Measurements from ENCODE around the gene BID.
"Not testable (repeated sequence)": the region's sequence is repeated elsewhere in the genome, so short reads cannot be mapped to it uniquely, and the experiment has no call there.

BID gene

DNA sequence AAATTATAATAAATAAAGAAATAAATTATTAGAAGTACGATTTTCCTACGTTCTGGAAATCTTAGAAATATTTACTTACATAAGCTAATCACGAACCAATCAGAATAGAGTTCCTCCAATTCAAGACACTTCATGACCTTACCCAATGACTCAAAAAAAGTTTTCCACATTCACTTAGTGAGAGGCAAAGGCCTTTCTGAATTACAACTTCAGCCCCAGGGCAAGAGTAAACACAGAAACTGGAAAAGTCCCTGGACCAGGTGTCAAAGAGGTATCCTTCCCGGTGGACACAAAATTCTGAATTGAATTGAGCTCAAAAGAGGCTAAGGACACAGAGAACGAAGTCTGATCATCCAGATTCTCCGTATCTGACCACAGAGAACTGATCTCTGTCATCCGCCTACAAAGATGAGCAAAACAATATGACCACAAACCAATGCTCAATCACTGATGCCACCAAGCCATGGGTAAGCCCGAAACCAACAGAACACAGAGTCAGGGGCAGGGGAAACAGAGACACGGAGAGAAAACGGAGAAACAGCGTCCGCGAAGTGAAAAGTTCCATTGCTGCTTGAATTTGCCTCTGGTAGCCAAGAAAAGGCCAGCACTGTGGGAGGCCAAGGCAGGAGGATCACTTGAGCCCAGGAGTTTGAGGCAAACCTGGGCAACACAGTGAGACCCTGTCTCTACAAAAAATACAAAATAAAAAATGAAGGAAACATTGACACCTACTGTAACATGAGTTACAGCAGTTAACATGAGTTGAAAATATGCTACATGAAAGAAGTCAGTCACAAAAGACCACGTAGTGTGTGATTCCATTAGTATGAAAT is 6.8 kb downstream of the BID start:
- Histone ChIP-seq H3K27ac (replicated peaks) (peak overlapping the region; percentile 56; the same call in 1 of the 2 replicates), H3K27me3 (ENCODE audit: insufficient read depth, poor library complexity, severe bottlenecking) (no peaks in the 10 kb centered on the region), H3K4me3 (replicated peaks; ENCODE audit: insufficient read depth, low read length) (no peak overlapping the region)
- no peak for DNase-seq (ENCODE audit: low read depth in 1 of 2, low spot score in 1 of 2)
- TF ChIP-seq, protein P1, sequence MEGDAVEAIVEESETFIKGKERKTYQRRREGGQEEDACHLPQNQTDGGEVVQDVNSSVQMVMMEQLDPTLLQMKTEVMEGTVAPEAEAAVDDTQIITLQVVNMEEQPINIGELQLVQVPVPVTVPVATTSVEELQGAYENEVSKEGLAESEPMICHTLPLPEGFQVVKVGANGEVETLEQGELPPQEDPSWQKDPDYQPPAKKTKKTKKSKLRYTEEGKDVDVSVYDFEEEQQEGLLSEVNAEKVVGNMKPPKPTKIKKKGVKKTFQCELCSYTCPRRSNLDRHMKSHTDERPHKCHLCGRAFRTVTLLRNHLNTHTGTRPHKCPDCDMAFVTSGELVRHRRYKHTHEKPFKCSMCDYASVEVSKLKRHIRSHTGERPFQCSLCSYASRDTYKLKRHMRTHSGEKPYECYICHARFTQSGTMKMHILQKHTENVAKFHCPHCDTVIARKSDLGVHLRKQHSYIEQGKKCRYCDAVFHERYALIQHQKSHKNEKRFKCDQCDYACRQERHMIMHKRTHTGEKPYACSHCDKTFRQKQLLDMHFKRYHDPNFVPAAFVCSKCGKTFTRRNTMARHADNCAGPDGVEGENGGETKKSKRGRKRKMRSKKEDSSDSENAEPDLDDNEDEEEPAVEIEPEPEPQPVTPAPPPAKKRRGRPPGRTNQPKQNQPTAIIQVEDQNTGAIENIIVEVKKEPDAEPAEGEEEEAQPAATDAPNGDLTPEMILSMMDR (IDR thresholded peaks at IDR 0.05; ENCODE audit: insufficient read depth, low read length): no peak
- TF ChIP-seq POLR2AphosphoS5 (IDR thresholded peaks at IDR 0.05; ENCODE audit: low read depth) (no peak), GABPA (IDR thresholded peaks at IDR 0.05; ENCODE audit: low read depth) (no peak), SPI1 (IDR thresholded peaks at IDR 0.05; ENCODE audit: borderline replicate concordance, low read depth) (no peak)
- TF ChIP-seq, protein P2, sequence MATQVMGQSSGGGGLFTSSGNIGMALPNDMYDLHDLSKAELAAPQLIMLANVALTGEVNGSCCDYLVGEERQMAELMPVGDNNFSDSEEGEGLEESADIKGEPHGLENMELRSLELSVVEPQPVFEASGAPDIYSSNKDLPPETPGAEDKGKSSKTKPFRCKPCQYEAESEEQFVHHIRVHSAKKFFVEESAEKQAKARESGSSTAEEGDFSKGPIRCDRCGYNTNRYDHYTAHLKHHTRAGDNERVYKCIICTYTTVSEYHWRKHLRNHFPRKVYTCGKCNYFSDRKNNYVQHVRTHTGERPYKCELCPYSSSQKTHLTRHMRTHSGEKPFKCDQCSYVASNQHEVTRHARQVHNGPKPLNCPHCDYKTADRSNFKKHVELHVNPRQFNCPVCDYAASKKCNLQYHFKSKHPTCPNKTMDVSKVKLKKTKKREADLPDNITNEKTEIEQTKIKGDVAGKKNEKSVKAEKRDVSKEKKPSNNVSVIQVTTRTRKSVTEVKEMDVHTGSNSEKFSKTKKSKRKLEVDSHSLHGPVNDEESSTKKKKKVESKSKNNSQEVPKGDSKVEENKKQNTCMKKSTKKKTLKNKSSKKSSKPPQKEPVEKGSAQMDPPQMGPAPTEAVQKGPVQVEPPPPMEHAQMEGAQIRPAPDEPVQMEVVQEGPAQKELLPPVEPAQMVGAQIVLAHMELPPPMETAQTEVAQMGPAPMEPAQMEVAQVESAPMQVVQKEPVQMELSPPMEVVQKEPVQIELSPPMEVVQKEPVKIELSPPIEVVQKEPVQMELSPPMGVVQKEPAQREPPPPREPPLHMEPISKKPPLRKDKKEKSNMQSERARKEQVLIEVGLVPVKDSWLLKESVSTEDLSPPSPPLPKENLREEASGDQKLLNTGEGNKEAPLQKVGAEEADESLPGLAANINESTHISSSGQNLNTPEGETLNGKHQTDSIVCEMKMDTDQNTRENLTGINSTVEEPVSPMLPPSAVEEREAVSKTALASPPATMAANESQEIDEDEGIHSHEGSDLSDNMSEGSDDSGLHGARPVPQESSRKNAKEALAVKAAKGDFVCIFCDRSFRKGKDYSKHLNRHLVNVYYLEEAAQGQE (IDR thresholded peaks at IDR 0.05; ENCODE audit: insufficient replicate concordance, low read depth): no peak

DNA sequence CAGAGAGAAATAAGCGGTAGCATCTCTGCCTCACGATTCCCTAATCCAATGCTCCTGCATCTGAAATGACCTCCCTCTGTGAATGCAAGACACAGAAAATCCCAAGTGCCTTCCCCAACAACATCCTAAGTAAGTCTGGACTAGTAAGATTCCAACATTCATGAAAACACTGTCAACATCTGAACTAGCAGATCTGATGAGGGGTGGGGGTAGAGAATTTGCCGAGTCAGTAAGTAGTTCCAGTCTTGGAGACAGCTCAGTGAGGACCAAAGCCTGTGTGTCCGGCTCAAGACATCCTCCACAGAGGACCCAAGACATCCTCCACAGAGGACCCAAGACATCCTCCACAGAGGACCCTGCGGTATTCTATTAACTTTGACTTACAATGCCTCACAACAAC is 9.4 kb downstream of the BID start:
- DNase-seq (ENCODE audit: low read depth in 1 of 2, low spot score in 1 of 2); H3K27me3 ChIP-seq (ENCODE audit: insufficient read depth, poor library complexity, severe bottlenecking); H3K4me3 ChIP-seq (replicated peaks; ENCODE audit: insufficient read depth, low read length); H3K27ac ChIP-seq (replicated peaks): not testable (repeated sequence)

DNA sequence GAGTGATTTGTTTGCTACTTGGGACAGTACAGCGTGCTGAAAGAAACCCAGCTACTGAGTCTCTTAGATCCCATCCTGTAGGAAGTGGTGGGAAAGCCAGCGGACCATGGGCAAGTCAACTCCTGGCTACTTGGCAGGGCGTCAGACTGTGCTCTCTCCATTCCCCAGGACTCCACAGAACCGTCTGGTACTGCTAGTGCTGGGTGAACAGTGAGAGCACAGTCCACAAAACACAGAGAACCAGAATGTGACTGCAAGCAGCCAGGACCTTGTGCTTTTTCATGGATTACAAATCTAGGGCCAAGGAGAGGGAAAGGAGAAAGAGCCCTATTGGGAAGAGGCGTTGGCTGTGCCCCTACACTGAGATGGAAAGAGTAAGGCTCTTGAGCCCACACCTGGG is 10.2 kb downstream of the BID start:
- Histone ChIP-seq H3K27ac (replicated peaks) (peak overlapping the region; percentile 66), H3K4me3 (replicated peaks; ENCODE audit: insufficient read depth, low read length) (no peak overlapping the region), H3K27me3 (ENCODE audit: insufficient read depth, poor library complexity, severe bottlenecking) (no peaks in the 10 kb centered on the region)
- DNase-seq (ENCODE audit: low read depth in 1 of 2, low spot score in 1 of 2): no peak
- TF ChIP-seq SPI1 (IDR thresholded peaks at IDR 0.05; ENCODE audit: borderline replicate concordance, low read depth) (no peak), GABPA (IDR thresholded peaks at IDR 0.05; ENCODE audit: low read depth) (no peak), POLR2AphosphoS5 (IDR thresholded peaks at IDR 0.05; ENCODE audit: low read depth) (no peak)
- TF ChIP-seq, protein P1 (IDR thresholded peaks at IDR 0.05; ENCODE audit: insufficient read depth, low read length): no peak
- TF ChIP-seq, protein P2 (IDR thresholded peaks at IDR 0.05; ENCODE audit: insufficient replicate concordance, low read depth): no peak

DNA sequence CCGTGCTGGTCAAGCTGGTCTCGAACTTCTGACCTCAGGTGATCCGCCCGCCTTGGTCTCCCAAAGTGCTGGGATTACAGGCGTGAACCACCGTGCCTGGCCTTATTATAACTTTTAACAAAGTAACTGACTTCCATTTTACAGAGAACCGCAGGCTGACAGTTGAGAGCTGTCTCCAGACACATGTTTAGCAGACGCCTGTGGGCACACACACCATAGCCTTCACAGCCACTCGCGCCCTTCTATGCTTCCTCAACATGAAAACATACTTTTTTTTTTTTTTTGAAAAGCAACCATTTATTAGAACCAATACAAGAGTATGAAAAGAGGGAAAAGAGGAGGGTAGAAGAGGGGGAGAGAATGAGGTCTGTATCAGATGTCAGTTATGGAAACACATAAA is 10.8 kb downstream of the BID start:
- DNase-seq (ENCODE audit: low read depth in 1 of 2, low spot score in 1 of 2): peak in 1 of 2 experiments; percentile 76
- H3K27ac ChIP-seq (replicated peaks): peak overlapping the region; percentile 66
- not testable (repeated sequence) for H3K27me3 ChIP-seq (ENCODE audit: insufficient read depth, poor library complexity, severe bottlenecking); H3K4me3 ChIP-seq (replicated peaks; ENCODE audit: insufficient read depth, low read length)

DNA sequence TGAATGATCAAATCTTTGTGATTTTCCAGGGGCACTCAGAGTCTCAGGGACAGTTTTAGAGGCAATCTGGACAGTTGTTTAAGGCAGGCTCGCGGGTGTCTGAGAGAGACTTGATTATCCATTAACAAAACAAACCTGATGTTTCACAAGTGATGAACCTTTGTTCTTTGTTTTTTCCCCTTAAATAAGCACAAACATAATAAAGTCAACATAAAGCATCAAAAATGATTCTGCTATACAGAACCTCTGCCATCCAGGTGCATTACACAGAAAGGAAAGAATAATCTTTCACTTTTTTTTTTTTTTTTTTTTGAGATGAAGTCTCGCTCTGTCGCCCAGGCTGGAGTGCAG is 13.2 kb downstream of the BID start:
- Histone ChIP-seq H3K27ac (replicated peaks) (no peak overlapping the region; the same call in 1 of the 2 replicates), H3K27me3 (ENCODE audit: insufficient read depth, poor library complexity, severe bottlenecking) (no peaks in the 10 kb centered on the region), H3K4me3 (replicated peaks; ENCODE audit: insufficient read depth, low read length) (no peak overlapping the region)
- no peak for DNase-seq (ENCODE audit: low read depth in 1 of 2, low spot score in 1 of 2)
- no peak for TF ChIP-seq SPI1 (IDR thresholded peaks at IDR 0.05; ENCODE audit: borderline replicate concordance, low read depth)
- TF ChIP-seq, protein P1 (IDR thresholded peaks at IDR 0.05; ENCODE audit: insufficient read depth, low read length): no peak
- TF ChIP-seq POLR2AphosphoS5 (IDR thresholded peaks at IDR 0.05; ENCODE audit: low read depth): no peak
- TF ChIP-seq, protein P2 (IDR thresholded peaks at IDR 0.05; ENCODE audit: insufficient replicate concordance, low read depth): no peak
- TF ChIP-seq GABPA (IDR thresholded peaks at IDR 0.05; ENCODE audit: low read depth): no peak
